H9 (cell line): ENCODE measurements around the gene MSMB. TPM values are rescaled to one million over a fixed set of nuclear protein-coding genes. Genes with fewer than 3 reads are reported as not detected.

Experiments
- DNase-seq: peaks from one replicate; pipeline ENCODE4 v3.0.0-alpha.2; 2017
- H2AFZ ChIP-seq: one replicate; pipeline ENCODE4 v1.6.1; 2013; ENCODE audit warnings: mild to moderate bottlenecking, low read length, control low read depth, moderate library complexity
- H2AK5ac ChIP-seq: 2 replicates; pipeline ENCODE4 v1.6.1; 2013; ENCODE audit warnings: low read length, control low read depth, mixed read lengths; ENCODE audit not compliant: insufficient read length
- H2BK120ac ChIP-seq: one replicate; pipeline ENCODE4 v1.6.1; 2013; ENCODE audit warnings: low read depth, mild to moderate bottlenecking, low read length, control low read depth, inconsistent platforms; ENCODE audit not compliant: poor library complexity, severe bottlenecking
- H2BK12ac ChIP-seq: 2 replicates; pipeline ENCODE4 v1.6.1; 2013; ENCODE audit warnings: low read length, control low read depth, mixed read lengths, low read depth; ENCODE audit not compliant: insufficient read length
- H2BK15ac ChIP-seq: 2 replicates; pipeline ENCODE4 v1.6.1; 2013; ENCODE audit warnings: low read depth, low read length, control low read depth
- H2BK20ac ChIP-seq: one replicate; pipeline ENCODE4 v1.6.1; 2013; ENCODE audit warnings: low read depth, mild to moderate bottlenecking, low read length, control low read depth, inconsistent platforms; ENCODE audit not compliant: poor library complexity, severe bottlenecking
- H2BK5ac ChIP-seq: 2 replicates; pipeline ENCODE4 v1.6.1; 2013; ENCODE audit warnings: low read length, control low read depth, mixed read lengths; ENCODE audit not compliant: insufficient read length
- H3K14ac ChIP-seq: 2 replicates; pipeline ENCODE4 v1.6.1; 2013; ENCODE audit warnings: low read length, control low read depth; ENCODE audit not compliant: insufficient read depth
- H3K18ac ChIP-seq: 2 replicates; pipeline ENCODE4 v1.6.1; 2013; ENCODE audit warnings: low read depth, mild to moderate bottlenecking, mixed read lengths, low read length, control low read depth; ENCODE audit not compliant: insufficient read length
- H3K23ac ChIP-seq: 2 replicates; pipeline ENCODE4 v1.6.1; 2013; ENCODE audit warnings: low read length, control low read depth, mixed read lengths, low read depth; ENCODE audit not compliant: insufficient read length
- H3K23me2 ChIP-seq: 2 replicates; pipeline ENCODE4 v1.6.1; 2013; ENCODE audit warnings: low read depth, mild to moderate bottlenecking, mixed read lengths, low read length, control low read depth; ENCODE audit not compliant: insufficient read length, poor library complexity, severe bottlenecking
- H3K27ac ChIP-seq: 2 replicates; pipeline ENCODE4 v1.5.1; 2013; ENCODE audit warnings: low read length, control low read depth, mixed read lengths, low read depth; ENCODE audit not compliant: insufficient read length
- H3K27me3 ChIP-seq: 2 replicates; pipeline ENCODE4 v1.6.1; 2013; ENCODE audit warnings: low read length, control low read depth, inconsistent platforms; ENCODE audit not compliant: insufficient read depth
- H3K4ac ChIP-seq: 2 replicates; pipeline ENCODE4 v1.6.1; 2013; ENCODE audit warnings: low read depth, mild to moderate bottlenecking, control low read depth, inconsistent platforms, low read length, moderate library complexity
- H3K4me1 ChIP-seq: 2 replicates; pipeline ENCODE4 v1.6.1; 2013; ENCODE audit warnings: low read length, control low read depth, inconsistent platforms; ENCODE audit not compliant: insufficient read depth
- H3K4me2 ChIP-seq: 2 replicates; pipeline ENCODE4 v1.6.1; 2013; ENCODE audit warnings: low read length, control low read depth, mixed read lengths; ENCODE audit not compliant: insufficient read length, insufficient read depth
- H3K56ac ChIP-seq: 2 replicates; pipeline ENCODE4 v1.6.1; 2013; ENCODE audit warnings: low read depth, mild to moderate bottlenecking, mixed read lengths, low read length, control low read depth; ENCODE audit not compliant: insufficient read length
- H3K79me1 ChIP-seq: 2 replicates; pipeline ENCODE4 v1.6.1; 2013; ENCODE audit warnings: low read depth, mild to moderate bottlenecking, moderate library complexity, low read length, control low read depth, inconsistent platforms; ENCODE audit not compliant: insufficient read depth, poor library complexity, severe bottlenecking
- H3K79me2 ChIP-seq: 2 replicates; pipeline ENCODE4 v1.6.1; 2013; ENCODE audit warnings: low read length, control low read depth, inconsistent platforms; ENCODE audit not compliant: insufficient read depth
- H3K9ac ChIP-seq: 2 replicates; pipeline ENCODE4 v1.6.1; 2013; ENCODE audit warnings: low read length, control low read depth, mixed read lengths; ENCODE audit not compliant: insufficient read length; ENCODE audit errors: extremely low read depth
- H3K9me3 ChIP-seq: one replicate; pipeline ENCODE4 v1.6.1; 2013; ENCODE audit warnings: low read depth, low read length, inconsistent platforms; ENCODE audit not compliant: control insufficient read depth
- H3T11ph ChIP-seq: one replicate; pipeline ENCODE4 v1.6.1; 2013; ENCODE audit warnings: mild to moderate bottlenecking, low read length, control low read depth, inconsistent platforms
- H4K20me1 ChIP-seq: one replicate; pipeline ENCODE4 v1.6.1; 2013; ENCODE audit not compliant: control insufficient read depth, insufficient read length, insufficient read depth
- H4K5ac ChIP-seq: 2 replicates; pipeline ENCODE4 v1.6.1; 2013; ENCODE audit warnings: low read depth, mild to moderate bottlenecking, mixed read lengths, low read length, control low read depth; ENCODE audit not compliant: insufficient read length
- H4K8ac ChIP-seq: replicated peaks from 2 replicates; pipeline ENCODE4 v1.6.1; 2013; ENCODE audit warnings: low read length, control low read depth, mixed read lengths, low read depth; ENCODE audit not compliant: insufficient read length
- H4K91ac ChIP-seq: 2 replicates; pipeline ENCODE4 v1.6.1; 2013; ENCODE audit warnings: low read depth, mild to moderate bottlenecking, moderate library complexity, mixed read lengths, low read length, control low read depth; ENCODE audit not compliant: insufficient read length
- H3K27ac Mint-ChIP-seq, 3 experiments: 2 replicates in 2 of 3; 3 replicates in 1 of 3; pipeline ENCODE4 v1.8.0; 2020 to 2021; ENCODE audit warnings: mixed read lengths in 3 of 3, mild to moderate bottlenecking in 1 of 3, moderate library complexity in 1 of 3
- H3K27me3 Mint-ChIP-seq: 2 replicates; pipeline ENCODE4 v1.8.0; 2021; ENCODE audit warnings: low read depth, mild to moderate bottlenecking, moderate library complexity, mixed read lengths
- H3K36me3 Mint-ChIP-seq, 3 experiments: 2 replicates in 2 of 3; 3 replicates in 1 of 3; pipeline ENCODE4 v1.8.0; 2020 to 2021; ENCODE audit warnings: low read depth in 3 of 3, mixed read lengths in 3 of 3; ENCODE audit not compliant: insufficient read depth in 1 of 3
- H3K4me1 Mint-ChIP-seq, 2 experiments: 2 replicates each; pipeline ENCODE4 v1.8.0; 2020; ENCODE audit warnings: mixed read lengths in 2 of 2
- H3K4me3 Mint-ChIP-seq, 2 experiments: 2 replicates in 1 of 2; 3 replicates in 1 of 2; pipeline ENCODE4 v1.8.0; 2020 to 2021; ENCODE audit warnings: mild to moderate bottlenecking in 2 of 2, mixed read lengths in 2 of 2, moderate library complexity in 1 of 2
- H3K9me3 Mint-ChIP-seq, 2 experiments: 2 replicates in 1 of 2; 3 replicates in 1 of 2; pipeline ENCODE4 v1.8.0; 2020; ENCODE audit warnings: mild to moderate bottlenecking in 2 of 2, mixed read lengths in 2 of 2, moderate library complexity in 1 of 2
- CTCF ChIP-seq: fragments of 200-600 bp; sonication (generic); conservative IDR thresholded peaks from 3 replicates; pipeline ENCODE4 v1.8.0; 2021; ENCODE audit warnings: antibody characterized with exemption, mild to moderate bottlenecking
- WGBS: extraction: QIAGEN DNeasy Blood & Tissue Kit; methylation state at CpG from one replicate; pipeline ENCODE4 v1.1.7; 2013; ENCODE audit warnings: missing lambda C conversion rate, low lambda C conversion rate, mixed read lengths; ENCODE audit not compliant: insufficient read length; ENCODE audit errors: extremely low coverage; 5-methylcytosine and 5-hydroxymethylcytosine counted together
- total RNA-seq: library from RNA; stranded (reverse); gene quantifications from 2 replicates; pipeline ENCODE4 v1.2.1, GENCODE V29; 2021

The MSMB gene
- total RNA-seq, 1 experiment from 2014 or later: not detected

GRCh38 chr10:46052791-46053375 lies 6.8 kb upstream of the MSMB start:
- H2AFZ ChIP-seq: no peak overlapping the region
- H3K27me3 Mint-ChIP-seq: peaks cover 2% of the 10 kb centered on the region
- H3K79me1 ChIP-seq: no peaks in the 10 kb centered on the region
- H3K4me2 ChIP-seq: no peak overlapping the region
- H4K8ac ChIP-seq: no peak overlapping the region
- TF ChIP-seq CTCF: no peak
- no peak for DNase-seq
- H3K9me3 Mint-ChIP-seq: peaks cover 4% of the 10 kb centered on the region in 2 experiments; a peak in 3 of 5 replicates
- H3K36me3 Mint-ChIP-seq: peaks cover 0 to 5% (median 0%) of the 10 kb centered on the region in 3 experiments; a peak in 2 of 7 replicates
- no peak overlapping the region for H2AK5ac ChIP-seq
- no peak overlapping the region for H4K91ac ChIP-seq
- H3K79me2 ChIP-seq: no peaks in the 10 kb centered on the region
- no peaks in the 10 kb centered on the region for H3K27me3 ChIP-seq
- H4K20me1 ChIP-seq: no peaks in the 10 kb centered on the region
- no peak overlapping the region for H4K5ac ChIP-seq
- no peak overlapping the region for H3K4ac ChIP-seq
- H3K56ac ChIP-seq: no peak overlapping the region
- no CpG with 5 or more reads among the region's 6 CpGs for WGBS
- H2BK15ac ChIP-seq: no peak overlapping the region
- H3K4me1 Mint-ChIP-seq: peaks cover 43 to 50% of the 10 kb centered on the region in 2 experiments
- no peak overlapping the region for H3T11ph ChIP-seq
- peaks cover 13% of the 10 kb centered on the region; the same call in 1 of the 2 replicates for H3K4me1 ChIP-seq
- H2BK120ac ChIP-seq: peak overlapping the region; percentile 36
- no peak overlapping the region for H3K14ac ChIP-seq
- no peak overlapping the region for H2BK5ac ChIP-seq
- no peak overlapping the region for H3K9ac ChIP-seq
- H2BK12ac ChIP-seq: no peak overlapping the region
- H3K27ac ChIP-seq: no peak overlapping the region
- no peak overlapping the region for H2BK20ac ChIP-seq
- H3K4me3 Mint-ChIP-seq: no peak overlapping the region
- peak overlapping the region in 2 of 3 experiments; percentile 19 to 82; a peak in 2 of 7 replicates for H3K27ac Mint-ChIP-seq
- H3K9me3 ChIP-seq: no peaks in the 10 kb centered on the region
- no peak overlapping the region for H3K23ac ChIP-seq
- no peaks in the 10 kb centered on the region for H3K23me2 ChIP-seq
- H3K18ac ChIP-seq: peak overlapping the region; percentile 57
